ENCODE measurements around the gene SWSAP1.
"Not testable (repeated sequence)": the region's sequence is repeated elsewhere in the genome, so short reads cannot be mapped to it uniquely, and the experiment has no call there.

Gene SWSAP1

DNA sequence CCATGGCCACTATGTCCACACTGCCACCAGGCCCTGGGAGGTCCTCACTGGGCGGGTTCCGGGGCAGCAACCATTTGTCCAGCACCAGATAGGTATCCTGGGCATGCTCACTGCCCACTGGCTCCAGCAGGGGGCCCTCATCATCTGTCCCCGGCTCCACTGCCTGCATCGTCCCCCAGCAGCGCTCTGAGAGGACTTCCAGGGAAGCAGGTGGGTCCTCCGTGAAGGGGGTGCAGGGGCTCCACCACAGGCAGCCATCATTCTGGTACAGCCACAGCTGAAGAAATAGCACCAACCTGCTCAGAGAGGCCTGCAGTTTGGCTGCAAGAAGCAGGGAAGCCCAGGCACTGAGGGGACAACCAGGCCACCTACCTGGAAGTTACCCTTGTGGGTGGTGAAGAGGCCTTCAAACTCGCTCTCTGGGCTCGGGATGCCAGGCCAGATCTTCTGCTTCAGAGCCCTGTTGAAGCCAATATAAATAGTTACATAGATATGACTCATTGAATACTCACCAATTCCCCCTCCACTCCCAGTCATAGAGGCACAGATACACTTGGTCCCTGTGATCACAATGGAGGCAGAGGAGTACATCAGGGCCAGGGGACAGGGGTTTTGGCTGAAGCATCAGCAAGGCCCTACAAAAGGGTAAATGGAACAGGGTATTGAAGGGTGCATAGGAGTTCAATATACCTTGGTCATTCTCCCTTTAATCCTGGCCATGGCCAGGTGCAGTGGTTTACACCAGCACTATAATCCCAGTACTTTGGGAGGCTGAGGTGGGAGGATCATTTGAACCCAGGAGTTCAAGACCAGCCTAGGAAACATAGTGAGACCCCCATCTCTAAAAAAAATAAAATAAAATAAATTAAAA, 4.1 kb downstream of the SWSAP1 start:
- Histone ChIP-seq H3K27me3 (replicated peaks; ENCODE audit: control insufficient read depth, insufficient read depth, low read length) (no peaks in the 10 kb centered on the region; the same call in 1 of the 2 replicates), H3K4me3 (replicated peaks; ENCODE audit: low read depth, low read length) (no peak overlapping the region), H3K36me3 (ENCODE audit: control insufficient read depth, insufficient read depth, low read length) (no peaks in the 10 kb centered on the region; the same call in 1 of the 2 replicates)
- DNase-seq (ENCODE audit: extremely low read depth, insufficient read length): no peak
- TF ChIP-seq CTCF (IDR thresholded peaks at IDR 0.05; ENCODE audit: insufficient read depth, low read length, poor library complexity, severe bottlenecking): peak; percentile 71

GRCh38 chr19:11379269-11379845, 4.9 kb downstream of the SWSAP1 start:
- H3K4me3 ChIP-seq (replicated peaks; ENCODE audit: low read depth, low read length); H3K36me3 ChIP-seq (ENCODE audit: control insufficient read depth, insufficient read depth, low read length); DNase-seq (ENCODE audit: extremely low read depth, insufficient read length); H3K27me3 ChIP-seq (replicated peaks; ENCODE audit: control insufficient read depth, insufficient read depth, low read length): not testable (repeated sequence)

DNA sequence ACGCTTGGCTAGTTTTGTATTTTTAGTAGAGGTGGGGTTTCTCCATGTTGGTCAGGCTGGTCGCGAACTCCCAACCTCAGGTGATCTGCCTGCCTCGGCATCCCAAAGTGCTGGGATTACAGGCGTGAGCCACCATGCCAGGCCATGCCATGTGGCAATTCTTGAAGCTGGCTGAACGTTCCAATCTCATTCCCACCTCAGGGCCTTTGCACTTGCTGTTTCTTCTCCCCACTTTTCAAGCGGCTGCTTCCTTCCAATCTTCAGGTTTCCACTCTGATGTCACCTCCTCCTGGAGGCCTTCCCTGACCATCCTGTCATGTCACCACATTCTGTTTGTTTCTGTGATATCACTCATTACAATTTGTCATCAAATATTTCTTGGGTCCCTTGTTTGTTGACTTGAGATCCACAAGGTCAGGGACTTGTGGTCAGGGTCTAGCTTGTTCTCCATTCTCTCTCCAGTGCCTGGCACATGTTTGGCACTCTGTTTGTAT, 5.4 kb downstream of the SWSAP1 start:
- TF ChIP-seq CTCF (IDR thresholded peaks at IDR 0.05; ENCODE audit: insufficient read depth, low read length, poor library complexity, severe bottlenecking): no peak
- Histone ChIP-seq H3K4me3 (replicated peaks; ENCODE audit: low read depth, low read length) (peak overlapping the region; percentile 82), H3K36me3 (ENCODE audit: control insufficient read depth, insufficient read depth, low read length) (no peaks in the 10 kb centered on the region; the same call in 1 of the 2 replicates), H3K27me3 (replicated peaks; ENCODE audit: control insufficient read depth, insufficient read depth, low read length) (no peaks in the 10 kb centered on the region; the same call in 1 of the 2 replicates)
- no peak for DNase-seq (ENCODE audit: extremely low read depth, insufficient read length)

- no peaks in the 10 kb centered on the region; the same call in 1 of the 2 replicates for H3K27me3 ChIP-seq (replicated peaks; ENCODE audit: control insufficient read depth, insufficient read depth, low read length)
- no peaks in the 10 kb centered on the region; the same call in 1 of the 2 replicates for H3K36me3 ChIP-seq (ENCODE audit: control insufficient read depth, insufficient read depth, low read length)
- TF ChIP-seq CTCF (IDR thresholded peaks at IDR 0.05; ENCODE audit: insufficient read depth, low read length, poor library complexity, severe bottlenecking): peak; percentile 84
- DNase-seq (ENCODE audit: extremely low read depth, insufficient read length): peak; percentile 96
- peak overlapping the region; percentile 82 for H3K4me3 ChIP-seq (replicated peaks; ENCODE audit: low read depth, low read length)
Measured at GRCh38 chr19:11380653-11381537, 6.4 kb downstream of the SWSAP1 start.

DNA sequence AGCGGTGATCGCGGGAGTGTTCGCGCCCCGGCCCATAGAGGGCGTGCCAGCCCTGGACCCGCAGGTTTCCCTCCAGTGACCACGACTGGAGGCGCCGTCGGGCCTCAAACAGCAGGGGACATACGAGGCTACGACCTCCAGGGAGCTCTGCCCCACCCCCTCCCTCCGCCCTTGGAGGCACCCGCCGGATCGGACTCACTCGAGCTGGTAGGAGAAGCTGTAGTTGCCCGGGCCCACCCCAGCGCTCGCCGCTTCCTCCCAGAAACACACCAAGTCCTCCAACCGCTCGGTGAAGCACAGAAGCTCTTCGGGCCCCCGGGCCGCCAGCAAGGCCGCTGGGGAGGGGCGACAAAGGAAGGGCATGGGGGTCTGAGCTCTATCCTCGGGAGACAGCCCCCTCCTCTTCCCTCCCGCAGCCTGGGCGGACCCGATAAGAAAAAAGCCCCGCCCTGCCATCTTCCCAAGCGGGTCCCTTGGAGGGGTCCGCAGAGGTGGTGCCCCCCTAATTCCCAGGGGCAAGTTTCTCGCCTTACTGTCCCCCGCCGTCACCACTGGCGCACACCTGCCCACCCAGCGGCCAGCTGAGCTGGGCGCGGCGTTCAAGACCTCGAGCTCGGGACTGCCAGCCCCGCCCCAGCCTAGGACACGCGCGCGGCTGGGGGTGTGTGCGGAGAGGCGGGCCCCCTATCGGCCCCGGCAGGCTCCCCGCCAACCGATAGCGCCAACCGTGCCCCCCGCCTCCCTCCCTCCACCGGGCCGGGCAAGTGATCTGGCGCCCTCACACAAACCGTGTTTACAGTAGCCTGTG, 8.6 kb downstream of the SWSAP1 start:
- Histone ChIP-seq H3K4me3 (replicated peaks; ENCODE audit: low read depth, low read length) (peak overlapping the region; percentile 27), H3K36me3 (ENCODE audit: control insufficient read depth, insufficient read depth, low read length) (no peaks in the 10 kb centered on the region; the same call in 1 of the 2 replicates), H3K27me3 (replicated peaks; ENCODE audit: control insufficient read depth, insufficient read depth, low read length) (no peaks in the 10 kb centered on the region; the same call in 1 of the 2 replicates)
- DNase-seq (ENCODE audit: extremely low read depth, insufficient read length): peak; percentile 61
- peak; percentile 86 for TF ChIP-seq CTCF (IDR thresholded peaks at IDR 0.05; ENCODE audit: insufficient read depth, low read length, poor library complexity, severe bottlenecking)
